Inflammatory macrophage treated with lipopolysaccharide for 4 hours (primary cell): ENCODE measurements around the gene KCND3.

Experiments used
- DNase-seq: peaks from one replicate; pipeline ENCODE4 v3.0.0-alpha.2; 2020

The KCND3 gene

GRCh38 chr1:111987502-111987901 is 2.0 kb downstream of the KCND3 start:
- DNase-seq = no peak

GRCh38 chr1:111983500-111983899 is 6.0 kb downstream of the KCND3 start:
- DNase-seq = no peak

GRCh38 chr1:111982428-111982827 is 7.0 kb downstream of the KCND3 start:
- no peak for DNase-seq

- no peak for DNase-seq
These were observed 7.6 kb downstream of the KCND3 start for GRCh38 chr1:111981871-111982270.

- DNase-seq = no peak
These were observed 8.4 kb downstream of the KCND3 start for GRCh38 chr1:111981090-111981489.

- no peak for DNase-seq
These were observed 8.8 kb downstream of the KCND3 start for GRCh38 chr1:111980686-111981085.

GRCh38 chr1:111978695-111979094 is 10.8 kb downstream of the KCND3 start:
- no peak for DNase-seq

GRCh38 chr1:111977378-111977777 is 12.1 kb downstream of the KCND3 start:
- DNase-seq = no peak

GRCh38 chr1:111976842-111977241 is 12.6 kb downstream of the KCND3 start:
- no peak for DNase-seq

GRCh38 chr1:111976332-111976731 is 13.1 kb downstream of the KCND3 start:
- no peak for DNase-seq

- no peak for DNase-seq
These were observed 16.2 kb downstream of the KCND3 start for GRCh38 chr1:111973150-111973790.

- no peak for DNase-seq
These were observed 18.1 kb downstream of the KCND3 start for GRCh38 chr1:111971396-111971795.

- no peak for DNase-seq
These were observed 21.0 kb downstream of the KCND3 start for GRCh38 chr1:111968511-111968910.

- no peak for DNase-seq
These were observed 21.6 kb downstream of the KCND3 start for GRCh38 chr1:111967886-111968285.

GRCh38 chr1:111967067-111967690 is 22.3 kb downstream of the KCND3 start:
- DNase-seq = no peak

- DNase-seq = no peak
These were observed 23.6 kb downstream of the KCND3 start for GRCh38 chr1:111965781-111966443.

GRCh38 chr1:111963985-111964738 is 25.3 kb downstream of the KCND3 start:
- DNase-seq = no peak

GRCh38 chr1:111961773-111962565 is 27.5 kb downstream of the KCND3 start:
- DNase-seq = no peak

GRCh38 chr1:111961016-111961415 is 28.5 kb downstream of the KCND3 start:
- no peak for DNase-seq

- DNase-seq = no peak
These were observed 30.0 kb downstream of the KCND3 start for GRCh38 chr1:111959436-111959835.

GRCh38 chr1:111958851-111959250 is 30.6 kb downstream of the KCND3 start:
- DNase-seq = no peak

- no peak for DNase-seq
These were observed 31.4 kb downstream of the KCND3 start for GRCh38 chr1:111958075-111958474.
